HG03457 (cell line): Measurements from ENCODE around the gene DPT.

Source experiments
- ATAC-seq: cut with Tn5 transposase; IDR thresholded peaks from one replicate; pipeline ENCODE4 v1.9.1; 2021; ENCODE audit warnings: moderate number of reproducible peaks; ENCODE audit not compliant: unreplicated experiment

DPT gene

GRCh38 chr1:168706391-168706992 is 22.5 kb downstream of the DPT start:
- ATAC-seq, result no peak

GRCh38 chr1:168700575-168701268 is 28.3 kb downstream of the DPT start:
- ATAC-seq, result no peak

GRCh38 chr1:168698453-168698852 is 30.6 kb downstream of the DPT start:
- no peak for ATAC-seq

GRCh38 chr1:168697356-168698126 is 31.5 kb downstream of the DPT start:
- no peak for ATAC-seq

- ATAC-seq, result no peak
These were observed 32.8 kb downstream of the DPT start for GRCh38 chr1:168696125-168696760.

- ATAC-seq, result no peak
These were observed 35.2 kb downstream of the DPT start for GRCh38 chr1:168693872-168694238.

- no peak for ATAC-seq
These were observed 35.7 kb downstream of the DPT start for GRCh38 chr1:168693197-168693871.

GRCh38 chr1:168692472-168692871 is 36.5 kb downstream of the DPT start:
- ATAC-seq, result no peak

GRCh38 chr1:168691541-168691940 is 37.5 kb downstream of the DPT start:
- no peak for ATAC-seq

- ATAC-seq, result no peak
These were observed 39.0 kb downstream of the DPT start for GRCh38 chr1:168689726-168690602.

GRCh38 chr1:168689327-168689657 is 39.7 kb downstream of the DPT start:
- ATAC-seq, result no peak

- no peak for ATAC-seq
These were observed 40.2 kb downstream of the DPT start for GRCh38 chr1:168688644-168689326.

GRCh38 chr1:168687816-168688215 is 41.2 kb downstream of the DPT start:
- ATAC-seq, result no peak

GRCh38 chr1:168686666-168687065 is 42.3 kb downstream of the DPT start:
- no peak for ATAC-seq

- no peak for ATAC-seq
These were observed 45.1 kb downstream of the DPT start for GRCh38 chr1:168683871-168684270.

- ATAC-seq, result no peak
These were observed 52.1 kb downstream of the DPT start for GRCh38 chr1:168676861-168677260.

- no peak for ATAC-seq
These were observed 52.8 kb downstream of the DPT start for GRCh38 chr1:168676029-168676812.

- no peak for ATAC-seq
These were observed 54.9 kb downstream of the DPT start for GRCh38 chr1:168673974-168674683.
